Measurements from ENCODE around the gene RTL3.

RTL3 gene

DNA sequence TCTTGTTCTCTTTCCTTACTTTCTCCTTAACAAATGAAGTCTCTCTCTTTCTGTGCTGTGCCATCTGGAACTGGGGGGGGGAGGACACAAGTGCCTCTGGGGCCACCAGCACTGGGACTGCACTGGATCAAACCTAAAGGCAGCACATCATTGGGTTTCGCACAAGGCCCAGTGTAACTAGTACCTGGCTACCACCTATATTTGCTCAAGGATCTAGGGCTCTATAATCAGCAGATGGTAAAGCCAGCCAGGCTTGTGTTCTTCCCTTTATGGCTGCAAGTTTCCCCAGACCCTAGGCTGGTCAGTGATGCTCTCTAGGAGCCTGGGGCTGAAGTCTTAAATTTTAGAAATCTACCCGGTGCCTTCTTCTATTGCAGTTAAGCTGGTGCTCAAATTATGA is 40.1 kb downstream of the RTL3 start (continued):
- TF ChIP-seq, protein P1, sequence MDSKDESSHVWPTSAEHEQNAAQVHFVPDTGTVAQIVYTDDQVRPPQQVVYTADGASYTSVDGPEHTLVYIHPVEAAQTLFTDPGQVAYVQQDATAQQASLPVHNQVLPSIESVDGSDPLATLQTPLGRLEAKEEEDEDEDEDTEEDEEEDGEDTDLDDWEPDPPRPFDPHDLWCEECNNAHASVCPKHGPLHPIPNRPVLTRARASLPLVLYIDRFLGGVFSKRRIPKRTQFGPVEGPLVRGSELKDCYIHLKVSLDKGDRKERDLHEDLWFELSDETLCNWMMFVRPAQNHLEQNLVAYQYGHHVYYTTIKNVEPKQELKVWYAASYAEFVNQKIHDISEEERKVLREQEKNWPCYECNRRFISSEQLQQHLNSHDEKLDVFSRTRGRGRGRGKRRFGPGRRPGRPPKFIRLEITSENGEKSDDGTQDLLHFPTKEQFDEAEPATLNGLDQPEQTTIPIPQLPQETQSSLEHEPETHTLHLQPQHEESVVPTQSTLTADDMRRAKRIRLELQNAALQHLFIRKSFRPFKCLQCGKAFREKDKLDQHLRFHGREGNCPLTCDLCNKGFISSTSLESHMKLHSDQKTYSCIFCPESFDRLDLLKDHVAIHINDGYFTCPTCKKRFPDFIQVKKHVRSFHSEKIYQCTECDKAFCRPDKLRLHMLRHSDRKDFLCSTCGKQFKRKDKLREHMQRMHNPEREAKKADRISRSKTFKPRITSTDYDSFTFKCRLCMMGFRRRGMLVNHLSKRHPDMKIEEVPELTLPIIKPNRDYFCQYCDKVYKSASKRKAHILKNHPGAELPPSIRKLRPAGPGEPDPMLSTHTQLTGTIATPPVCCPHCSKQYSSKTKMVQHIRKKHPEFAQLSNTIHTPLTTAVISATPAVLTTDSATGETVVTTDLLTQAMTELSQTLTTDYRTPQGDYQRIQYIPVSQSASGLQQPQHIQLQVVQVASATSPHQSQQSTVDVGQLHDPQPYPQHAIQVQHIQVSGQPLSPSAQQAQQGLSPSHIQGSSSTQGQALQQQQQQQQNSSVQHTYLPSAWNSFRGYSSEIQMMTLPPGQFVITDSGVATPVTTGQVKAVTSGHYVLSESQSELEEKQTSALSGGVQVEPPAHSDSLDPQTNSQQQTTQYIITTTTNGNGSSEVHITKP (tag by site-specific recombination; IDR thresholded peaks at IDR 0.05), result no peak

- POLR2A ChIA-PET, result no interaction called here
- CTCF ChIA-PET, result interaction anchor here (0.7 kb wide), 1 partner anchor 108 kb away, joined by 3 read pairs; no protein-coding TSS in a partner anchor
Measured at GRCh38 chrX:78614264-78614663, 44.9 kb downstream of the RTL3 start.

More at GRCh38 chrX:78614264-78614663, 44.9 kb downstream of the RTL3 start:
- Histone ChIP-seq H3K36me3 (ENCODE audit: control insufficient read depth in 2 of 2, insufficient read depth in 1 of 2, low read length in 2 of 2) (no peaks in the 10 kb centered on the region), H3K4me3 (ENCODE audit: low read depth, low read length) (no peak overlapping the region), H3K9me3 (ENCODE audit: control insufficient read depth, insufficient read depth, low read depth, low read length) (no peaks in the 10 kb centered on the region; the same call in 1 of the 2 replicates), H3K27ac (ENCODE audit: extremely low read depth, low read depth, low read length) (no peak overlapping the region), H3K4me1 (ENCODE audit: control insufficient read depth, insufficient read depth, low read length) (no peaks in the 10 kb centered on the region)
- TF ChIP-seq ZSCAN16 (tag by site-specific recombination; IDR thresholded peaks at IDR 0.05) (no peak), ZNF239 (tag by site-specific recombination; IDR thresholded peaks at IDR 0.05) (no peak), SP2 (tag by site-specific recombination; IDR thresholded peaks at IDR 0.05) (no peak), ZEB2 (tag by site-specific recombination; IDR thresholded peaks at IDR 0.05) (no peak), ZNF843 (tag by site-specific recombination; IDR thresholded peaks at IDR 0.05) (no peak), ZNF501 (tag by site-specific recombination; IDR thresholded peaks at IDR 0.05) (no peak), ZNF398 (tag by site-specific recombination; IDR thresholded peaks at IDR 0.05) (no peak)
- TF ChIP-seq, protein P2, sequence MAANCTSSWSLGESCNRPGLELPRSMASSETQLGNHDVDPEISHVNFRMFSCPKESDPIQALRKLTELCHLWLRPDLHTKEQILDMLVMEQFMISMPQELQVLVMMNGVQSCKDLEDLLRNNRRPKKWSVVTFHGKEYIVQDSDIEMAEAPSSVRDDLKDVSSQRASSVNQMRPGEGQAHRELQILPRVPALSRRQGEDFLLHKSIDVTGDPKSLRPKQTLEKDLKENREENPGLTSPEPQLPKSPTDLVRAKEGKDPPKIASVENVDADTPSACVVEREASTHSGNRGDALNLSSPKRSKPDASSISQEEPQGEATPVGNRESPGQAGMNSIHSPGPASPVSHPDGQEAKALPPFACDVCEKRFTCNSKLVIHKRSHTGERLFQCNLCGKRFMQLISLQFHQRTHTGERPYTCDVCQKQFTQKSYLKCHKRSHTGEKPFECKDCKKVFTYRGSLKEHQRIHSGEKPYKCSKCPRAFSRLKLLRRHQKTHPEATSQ (tag by site-specific recombination; IDR thresholded peaks at IDR 0.05), result no peak

All from HEK293 (cell line).